NCI-H510A treated with DMSO at 0.1 percent for 48 hours (cell line): ENCODE data around the gene OGT.
"Not testable (repeated sequence)": the region's sequence is repeated elsewhere in the genome, so short reads cannot be mapped to it uniquely, and the experiment has no call there.

ENCODE experiments used
- DNase-seq: peaks from one replicate; lab custom pipeline; 2025; lab: John Stamatoyannopoulos, UW

Gene OGT

DNA sequence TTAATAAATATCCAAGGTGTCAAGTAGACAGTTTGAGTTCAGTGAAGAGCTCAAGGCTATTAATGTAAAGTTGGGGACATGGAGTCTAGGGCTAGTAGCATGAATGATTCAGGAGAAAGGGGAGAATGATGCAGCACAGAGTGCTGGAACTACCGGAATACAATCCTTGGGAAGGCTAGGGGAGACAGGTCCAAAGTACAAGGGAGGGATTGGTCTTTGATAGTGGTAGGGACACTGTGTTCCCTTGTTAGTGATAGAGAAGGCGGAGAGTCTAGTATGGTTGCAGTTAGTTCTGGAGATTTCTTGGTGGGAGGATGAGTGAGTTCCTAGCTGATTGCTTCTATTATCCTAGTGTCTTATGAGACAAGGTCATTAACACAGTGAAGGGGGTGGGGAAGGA, 54.0 kb downstream of the OGT start:
- no peak for DNase-seq

DNA sequence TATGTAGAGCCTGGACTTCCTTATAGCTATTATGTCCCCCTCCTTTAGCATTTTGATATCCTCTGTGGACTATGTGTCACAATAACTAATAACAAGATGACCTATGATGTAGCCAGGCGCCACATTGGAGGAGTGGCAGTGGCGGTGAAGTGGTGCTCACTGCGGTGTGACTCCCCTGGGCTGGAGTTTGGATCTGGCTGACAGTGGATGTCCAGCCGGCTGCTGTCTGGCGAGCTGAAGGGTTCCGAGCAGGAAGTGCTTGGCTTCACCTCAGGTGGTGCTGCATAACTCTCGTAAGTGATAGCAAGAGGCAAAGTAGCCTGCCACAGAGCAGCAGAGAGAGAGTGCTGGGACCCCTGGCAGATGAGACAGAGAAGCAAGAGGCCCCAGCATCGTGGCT, 60.3 kb downstream of the OGT start:
- DNase-seq: not testable (repeated sequence)

DNA sequence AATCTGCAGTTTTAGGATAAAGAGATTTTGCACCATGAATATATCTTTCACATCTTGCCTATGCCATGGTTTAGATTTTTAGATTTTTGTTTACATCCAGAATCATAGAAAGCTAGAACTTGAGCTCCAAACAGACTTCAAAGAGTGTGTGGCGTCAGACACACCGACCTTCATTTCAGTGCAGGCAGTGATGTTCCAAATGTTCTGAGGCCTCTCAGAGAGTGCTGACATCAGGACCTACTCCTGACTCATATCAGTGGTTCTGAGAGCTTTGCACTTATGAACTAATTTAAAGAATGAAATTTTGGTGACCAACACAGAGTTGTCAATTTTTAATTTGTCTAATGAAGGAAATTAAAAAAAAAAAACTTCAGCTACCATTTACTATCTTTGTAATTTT, 67.1 kb downstream of the OGT start:
- DNase-seq: no peak

DNA sequence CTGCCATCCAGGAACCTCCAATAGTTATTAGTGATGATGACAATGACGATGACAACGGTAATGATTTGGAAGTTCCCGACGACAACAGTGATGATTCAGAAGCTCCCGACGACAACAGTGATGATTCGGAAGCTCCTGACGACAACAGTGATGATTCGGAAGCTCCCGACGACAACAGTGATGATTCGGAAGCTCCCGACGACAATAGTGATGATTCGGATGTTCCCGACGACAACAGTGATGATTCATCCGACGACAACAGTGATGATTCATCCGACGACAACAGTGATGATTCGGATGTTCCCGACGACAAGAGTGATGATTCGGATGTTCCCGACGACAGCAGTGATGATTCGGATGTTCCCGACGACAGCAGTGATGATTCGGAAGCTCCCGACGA, 70.7 kb downstream of the OGT start:
- DNase-seq: no peak

DNA sequence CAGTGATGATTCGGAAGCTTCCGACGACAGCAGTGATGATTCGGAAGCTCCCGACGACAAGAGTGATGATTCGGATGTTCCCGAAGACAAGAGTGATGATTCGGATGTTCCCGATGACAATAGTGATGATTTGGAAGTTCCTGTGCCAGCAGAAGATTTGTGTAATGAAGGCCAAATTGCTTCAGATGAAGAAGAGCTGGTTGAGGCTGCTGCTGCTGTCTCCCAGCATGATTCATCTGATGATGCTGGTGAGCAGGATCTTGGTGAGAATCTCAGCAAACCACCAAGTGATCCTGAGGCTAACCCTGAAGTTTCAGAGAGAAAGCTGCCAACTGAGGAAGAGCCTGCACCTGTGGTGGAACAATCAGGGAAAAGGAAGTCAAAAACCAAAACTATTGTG, 71.2 kb downstream of the OGT start:
- no peak for DNase-seq

DNA sequence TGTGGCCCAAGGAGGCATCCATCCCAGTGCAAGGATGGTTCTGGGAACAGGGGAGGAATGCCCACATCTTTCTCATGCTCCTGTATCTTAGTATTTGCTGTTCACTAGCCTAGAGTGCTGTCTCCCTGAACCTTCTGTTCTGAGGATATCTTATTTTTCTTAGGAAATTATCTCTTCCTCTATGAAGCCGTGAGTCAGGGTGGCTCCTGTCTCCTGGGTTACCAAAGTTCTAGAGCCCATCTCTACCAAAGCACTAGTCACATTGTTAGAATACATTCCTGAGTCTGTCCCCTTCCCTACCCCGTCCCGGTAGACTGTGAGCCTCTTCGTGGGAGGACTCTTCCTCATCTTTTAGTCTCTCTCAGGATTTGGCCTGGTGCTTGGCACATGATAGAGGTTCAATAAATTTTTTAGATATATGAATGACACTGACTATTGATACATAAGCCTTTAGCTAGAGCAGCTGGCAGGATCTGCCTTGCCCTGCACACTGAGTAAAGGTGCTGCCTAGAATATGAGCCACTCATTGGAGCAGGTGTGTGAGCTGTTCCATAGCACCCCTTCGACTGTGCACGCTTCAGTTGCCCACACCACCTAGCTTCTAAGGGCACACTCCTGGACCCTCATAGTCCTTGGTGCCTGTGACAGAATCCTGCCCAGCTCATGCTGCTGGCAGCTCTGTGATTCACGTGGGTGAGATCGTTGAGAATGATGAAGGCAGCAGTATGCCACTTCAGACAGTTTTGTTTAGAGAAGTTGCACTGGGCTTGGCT, 72.1 kb downstream of the OGT start:
- no peak for DNase-seq

DNA sequence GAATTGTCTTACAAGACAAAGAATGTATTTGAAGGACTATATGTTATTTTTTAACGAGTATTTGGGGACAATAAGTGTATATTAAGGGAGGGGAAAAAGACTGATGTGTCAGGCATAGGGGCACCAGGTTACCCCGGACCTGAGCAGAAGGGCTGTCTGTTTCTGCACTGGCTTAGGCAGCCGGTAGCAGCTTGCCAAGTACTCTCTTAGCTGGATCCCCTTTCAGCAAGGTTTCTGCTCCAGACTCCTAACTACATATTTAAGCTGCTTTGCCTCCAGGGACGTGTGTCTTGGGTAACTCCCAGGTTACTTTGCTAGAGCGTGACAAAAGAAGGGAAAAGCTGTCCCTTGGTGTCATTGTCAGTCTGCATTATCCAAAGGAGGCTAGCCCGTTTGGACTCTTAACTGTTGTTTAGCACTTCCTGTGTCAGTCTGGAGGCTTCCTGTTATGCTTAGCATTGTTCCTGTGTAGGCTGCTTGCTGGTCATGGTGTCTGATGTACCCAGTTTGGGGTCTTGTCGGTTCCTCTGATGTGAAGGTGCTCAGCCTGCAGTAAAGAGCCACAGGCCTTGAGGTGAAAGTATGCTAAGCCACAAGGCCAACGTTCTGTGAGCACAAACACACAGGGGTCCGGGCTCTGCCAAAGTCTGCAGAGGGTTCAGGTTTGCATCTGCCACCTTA, 73.8 kb downstream of the OGT start:
- DNase-seq: no peak

DNA sequence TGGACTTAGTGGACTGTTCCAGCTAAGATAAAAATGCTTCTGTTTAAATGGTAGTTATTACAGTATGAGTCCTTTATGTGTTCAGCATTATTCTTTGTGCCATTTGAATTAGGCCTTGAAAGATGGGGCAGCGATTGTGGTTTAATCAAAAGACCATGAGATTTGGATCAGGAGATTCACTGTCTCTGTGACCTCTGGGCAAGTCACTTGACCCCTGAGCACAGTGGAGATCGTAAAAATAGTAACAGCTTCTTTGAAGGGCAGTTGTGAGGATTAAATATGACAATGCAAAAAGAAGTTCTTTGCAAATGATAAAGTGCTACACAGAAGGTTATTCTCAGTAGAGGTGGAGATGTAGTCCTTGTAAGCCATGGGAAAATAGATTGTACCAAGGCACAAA, 74.6 kb downstream of the OGT start:
- no peak for DNase-seq

DNA sequence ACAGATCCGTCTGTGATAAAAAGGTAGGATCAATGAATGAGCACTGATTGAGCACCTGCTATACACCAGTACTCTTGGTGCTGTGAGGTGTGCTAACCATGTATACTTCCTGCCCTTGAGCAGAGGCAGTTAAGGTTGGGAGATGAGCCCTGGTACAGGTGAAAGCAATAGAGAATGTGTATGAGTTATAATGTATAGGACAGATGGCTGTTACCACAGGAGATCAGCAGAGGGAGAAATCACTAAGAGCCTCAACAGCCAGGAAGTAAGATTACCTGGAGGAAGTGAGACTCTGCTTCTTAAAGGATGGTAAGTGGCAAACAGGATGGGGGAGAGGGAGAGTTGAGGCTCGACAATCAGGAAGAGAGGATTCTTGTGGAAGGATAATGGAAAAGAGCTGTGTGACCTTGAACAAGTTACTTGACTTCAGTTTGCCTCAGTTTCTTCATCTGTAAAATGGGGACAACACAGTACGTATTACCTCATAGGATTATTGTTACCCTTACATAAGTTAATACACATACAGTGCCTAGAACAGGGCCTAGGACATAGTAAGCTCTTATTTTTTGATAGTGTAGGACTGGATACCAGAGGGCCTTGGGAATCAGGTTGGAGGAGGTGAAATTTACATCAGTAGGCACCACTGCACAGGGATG, 76.3 kb downstream of the OGT start:
- DNase-seq: no peak

DNA sequence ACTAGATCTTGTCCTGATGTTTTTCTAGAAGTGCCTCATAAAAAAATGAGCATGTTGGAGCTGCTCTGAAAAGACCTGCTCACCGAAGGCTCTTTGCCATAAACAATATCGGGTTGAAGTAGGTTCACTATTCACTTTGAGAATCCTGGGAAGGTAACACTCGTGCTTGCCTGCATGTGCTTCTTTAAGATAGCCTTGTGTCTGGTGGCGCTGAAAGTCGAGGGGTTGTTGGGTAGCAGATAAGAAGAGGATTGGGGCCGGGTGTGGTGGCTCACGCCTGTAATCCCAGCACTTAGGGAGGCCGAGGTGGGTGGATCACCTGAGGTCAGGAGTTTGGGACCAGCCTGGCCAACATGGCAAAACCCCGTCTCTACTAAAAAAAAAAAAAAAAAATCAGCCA, 78.8 kb downstream of the OGT start:
- not testable (repeated sequence) for DNase-seq

DNA sequence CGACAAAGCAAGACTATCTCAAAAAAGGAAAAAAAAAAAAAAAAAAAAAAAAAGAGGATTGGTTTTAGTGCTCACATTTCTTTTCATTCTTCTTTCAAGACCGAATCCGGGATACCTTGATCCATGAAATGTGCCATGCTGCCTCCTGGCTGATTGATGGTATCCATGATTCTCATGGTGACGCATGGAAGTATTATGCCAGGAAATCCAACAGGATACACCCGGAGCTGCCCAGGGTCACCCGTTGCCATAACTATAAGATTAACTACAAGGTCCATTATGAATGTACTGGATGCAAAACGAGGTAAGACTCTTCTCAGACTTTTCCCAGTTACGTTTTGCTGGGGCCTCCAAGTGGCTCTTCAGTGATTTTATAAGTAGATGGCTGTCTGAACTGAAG, 79.4 kb downstream of the OGT start:
- no peak for DNase-seq

DNA sequence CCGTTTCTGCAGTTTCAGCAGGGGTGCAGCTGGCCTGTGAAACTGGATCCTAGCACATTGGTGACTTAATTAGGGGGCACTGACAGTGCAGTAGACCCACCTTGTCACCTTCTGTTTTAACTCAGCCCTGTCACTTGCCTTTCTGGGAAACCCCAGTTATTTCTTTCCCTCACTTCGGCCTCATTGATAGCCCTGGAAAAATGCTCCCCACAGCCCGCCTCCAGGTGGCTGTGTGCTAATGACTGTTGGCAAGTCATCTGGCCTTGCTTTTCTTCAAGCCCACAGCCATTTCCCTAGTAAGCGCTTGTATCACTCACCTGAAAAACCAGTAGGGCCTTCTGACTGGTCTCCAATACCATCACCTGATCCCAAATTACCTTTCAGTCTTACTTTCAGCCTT, 82.2 kb downstream of the OGT start:
- no peak for DNase-seq

DNA sequence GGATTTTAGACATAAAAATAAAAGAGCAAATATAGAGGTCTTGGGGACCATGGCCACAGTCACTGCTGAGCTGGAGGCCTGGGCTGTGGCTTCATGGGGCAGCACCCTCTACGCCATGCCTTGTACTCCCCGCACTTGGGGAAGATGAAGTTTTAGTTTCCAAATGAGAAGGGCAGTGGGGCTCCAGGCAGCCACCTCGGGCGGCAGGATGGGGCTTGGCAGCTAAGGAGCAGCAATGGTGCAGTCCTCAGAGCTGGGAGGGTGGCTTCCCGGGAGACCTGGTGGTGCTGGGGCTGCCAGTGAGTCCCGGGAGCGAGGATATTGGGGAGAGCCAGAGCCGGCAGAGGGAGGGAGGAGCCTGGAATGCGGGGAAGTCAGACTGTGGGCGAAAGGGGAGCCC, 83.0 kb downstream of the OGT start:
- no peak for DNase-seq

DNA sequence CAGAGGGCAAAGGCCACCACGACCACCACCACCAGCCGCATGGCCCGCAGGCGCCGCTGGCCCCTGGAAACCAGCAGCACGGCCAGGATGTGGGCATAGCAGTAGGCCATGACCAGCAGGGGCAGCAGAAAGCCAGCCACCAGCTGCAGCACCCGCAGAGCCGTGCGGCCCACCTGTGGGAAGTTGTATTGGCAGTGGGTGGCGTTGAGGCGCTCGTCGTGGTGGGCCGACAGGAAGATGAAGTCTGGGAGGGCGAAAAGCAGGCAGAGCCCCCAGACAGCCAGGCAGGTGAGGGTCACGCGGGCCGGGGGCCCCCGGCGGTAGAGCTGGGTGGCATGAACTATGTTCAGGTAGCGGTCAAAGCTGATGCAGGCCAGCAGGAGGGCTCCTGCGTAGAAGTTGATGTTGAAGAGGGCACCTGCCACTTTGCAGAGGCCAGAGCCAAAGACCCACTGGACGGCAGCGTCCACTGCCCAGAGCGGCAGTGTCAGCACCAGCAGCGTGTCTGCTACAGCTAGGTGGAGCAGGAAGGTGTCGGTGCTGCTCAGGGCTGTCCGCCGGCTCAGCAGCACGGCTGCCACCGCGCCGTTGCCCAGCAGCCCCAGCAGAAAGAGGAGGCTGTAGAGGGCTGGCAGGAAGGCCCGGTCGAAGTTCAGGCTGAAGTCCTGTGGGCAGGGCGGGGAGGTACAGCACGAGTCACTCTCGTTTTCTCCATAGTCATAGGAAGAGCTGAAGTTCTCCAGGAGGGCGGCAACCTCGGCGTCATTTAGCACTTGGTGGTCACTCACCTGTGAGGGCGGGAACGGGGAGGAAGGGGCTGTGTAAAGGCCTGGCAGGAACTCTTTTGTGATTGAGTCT, 84.0 kb downstream of the OGT start:
- DNase-seq: no peak

DNA sequence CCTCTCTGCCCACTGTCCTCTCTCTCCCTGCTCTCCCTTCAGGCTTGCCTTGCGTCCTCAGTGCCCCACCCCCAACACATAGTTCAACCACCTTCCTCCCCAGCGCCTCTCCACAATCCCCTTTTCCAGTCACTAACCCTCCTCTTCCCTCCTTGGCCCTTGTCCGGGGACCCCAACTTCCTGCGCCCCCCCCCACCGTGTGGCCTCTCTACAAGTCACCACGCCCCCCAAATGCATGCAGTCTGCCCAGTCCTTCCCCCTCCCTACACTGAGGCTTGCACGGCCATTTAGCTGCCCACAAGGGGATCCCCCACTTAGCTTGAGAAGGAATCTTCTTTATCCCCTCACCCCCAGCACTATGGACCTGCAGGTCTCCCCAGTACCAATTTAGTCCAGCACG, 84.8 kb downstream of the OGT start:
- no peak for DNase-seq

DNA sequence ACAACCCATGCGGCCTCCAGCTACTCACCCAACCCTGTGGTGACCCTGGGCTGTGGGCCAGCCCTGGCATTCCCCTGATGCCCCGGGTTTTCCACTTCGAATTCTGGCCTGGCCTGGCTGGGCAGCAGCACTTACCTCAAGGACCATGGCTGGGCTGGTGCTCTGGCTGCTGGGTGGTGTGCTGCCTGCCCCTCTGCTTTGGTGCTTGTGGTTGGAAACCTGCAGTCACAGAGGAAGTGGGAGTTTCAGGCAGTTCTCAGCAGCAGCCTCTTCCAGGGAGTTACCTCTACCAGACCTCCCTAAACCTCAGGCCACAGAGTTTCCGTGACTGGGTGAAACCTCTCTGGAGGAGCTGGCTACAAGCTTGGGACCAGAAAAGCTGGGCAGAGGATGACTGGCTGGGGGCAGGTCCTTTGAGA, 85.4 kb downstream of the OGT start, which contains the start of gene CXCR3:
TSS of gene CXCR3 (minus strand) at position 209 of the 419 bp plus-strand sequence. CDS start at position 147, 62 bp downstream.
- no peak for DNase-seq

DNA sequence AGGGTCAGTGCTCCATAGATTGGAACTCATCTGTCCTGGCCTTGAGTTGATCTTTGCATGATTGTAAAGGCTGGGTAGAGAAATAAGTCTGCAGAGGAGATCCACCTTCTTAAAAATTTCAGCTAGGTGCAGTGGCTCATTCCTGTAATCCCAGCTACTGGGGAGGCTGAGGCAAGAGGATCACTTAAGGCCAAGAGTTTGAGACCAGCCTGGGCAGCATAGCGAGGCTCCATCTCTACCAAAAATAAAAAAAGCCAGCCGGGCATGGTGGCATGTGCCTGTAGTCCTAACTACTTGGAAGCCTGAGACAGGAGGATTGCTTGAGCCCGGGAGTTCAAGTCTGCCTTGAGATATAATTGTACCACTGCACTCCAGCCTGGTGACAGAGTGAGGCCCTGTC, 85.9 kb downstream of the OGT start:
- DNase-seq: no peak

DNA sequence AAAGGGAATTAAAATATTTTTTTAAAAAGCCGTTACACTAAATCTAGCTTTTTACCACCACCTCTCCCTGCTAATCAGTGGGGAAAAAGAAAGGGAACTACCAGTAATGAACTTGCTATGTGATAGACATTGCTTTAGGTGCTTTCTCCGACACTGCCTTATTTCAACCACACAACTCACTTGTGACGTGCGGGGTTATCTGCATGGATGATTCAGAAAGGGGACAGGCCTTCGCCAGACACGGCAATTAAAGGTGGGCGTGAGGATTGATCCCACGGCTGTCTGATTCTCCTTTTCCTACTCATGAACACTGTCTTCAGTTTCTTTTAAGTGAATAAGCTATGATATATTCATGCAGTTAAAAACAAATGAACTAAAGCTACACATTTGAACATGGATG, 86.3 kb downstream of the OGT start:
- no peak for DNase-seq

DNA sequence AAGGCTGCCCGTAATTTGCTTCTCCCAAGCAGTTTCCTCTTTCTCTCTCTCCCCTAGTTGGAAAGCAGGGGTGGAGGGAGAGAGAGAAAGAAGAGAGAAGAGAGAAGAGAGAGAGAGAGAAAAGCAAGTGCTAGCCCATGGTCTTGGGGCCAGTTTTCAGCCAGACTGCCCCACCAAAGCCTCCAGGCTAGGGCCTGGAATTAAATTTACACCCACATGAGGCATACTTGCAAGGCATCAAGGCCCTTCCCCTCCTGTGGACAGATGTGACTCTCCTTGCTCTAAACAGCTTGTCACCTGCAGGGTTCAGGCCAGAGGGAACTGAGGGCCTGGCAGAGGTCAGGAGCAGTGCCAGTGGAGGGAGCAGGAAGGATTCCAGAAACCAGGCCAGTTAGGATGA, 87.1 kb downstream of the OGT start:
- DNase-seq: no peak

DNA sequence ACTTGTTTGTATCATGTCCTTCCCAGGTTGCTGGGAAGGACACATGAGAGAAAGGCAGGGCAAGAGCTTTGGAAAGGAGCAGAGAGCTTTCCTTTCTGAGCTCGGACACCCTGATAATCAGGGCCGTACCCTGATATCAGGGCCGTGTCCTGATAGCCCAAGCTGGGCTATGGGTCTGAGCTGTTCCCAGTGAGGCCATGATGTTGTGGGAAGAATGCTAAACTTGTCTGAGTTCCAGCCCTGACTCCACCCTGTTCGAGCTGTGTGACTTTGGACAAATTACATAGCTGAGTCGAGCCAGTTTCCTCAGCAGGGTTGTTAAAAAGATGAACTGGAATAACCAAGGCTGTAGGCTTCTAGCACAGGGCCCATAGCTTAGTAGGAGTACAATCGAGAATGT, 88.7 kb downstream of the OGT start:
- no peak for DNase-seq

DNA sequence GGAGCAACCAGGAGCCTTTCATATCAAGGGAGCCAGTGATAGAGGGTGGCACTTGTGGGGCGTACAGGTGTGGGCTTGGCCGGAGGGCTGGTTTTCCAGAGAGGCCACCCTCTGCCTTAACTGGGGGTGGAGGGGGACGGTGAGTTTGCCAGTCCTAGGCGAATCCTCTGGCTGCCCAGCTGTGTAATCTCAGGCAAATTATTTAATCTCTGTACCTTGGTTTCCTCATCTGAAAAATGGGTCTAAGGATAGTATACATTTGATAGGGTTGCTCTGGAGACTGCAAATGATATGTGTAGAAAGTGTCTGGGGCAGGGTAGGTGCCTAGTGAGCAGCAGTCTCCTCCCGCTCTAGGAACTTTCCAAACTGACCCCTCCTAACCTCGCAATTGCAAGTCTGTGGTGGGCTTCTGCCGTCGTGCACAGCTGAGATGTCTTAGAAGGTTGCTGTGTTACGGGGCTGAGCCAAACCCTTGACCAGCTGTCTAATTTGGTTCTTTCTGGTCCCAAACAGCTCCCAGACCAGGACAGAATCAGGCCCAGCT, 89.2 kb downstream of the OGT start:
- no peak for DNase-seq
